HEK293 (cell line): ENCODE data around the gene ANKRD13D.

ENCODE experiments used
- CTCF ChIA-PET: fragments of 350-600 bp; formaldehyde crosslinking; extraction: SDS; loops from one replicate; lab custom pipeline; 2021; ENCODE audit warnings: antibody characterized with exemption; lab: Yijun Ruan, JAX
- POLR2A ChIA-PET: fragments of 300-600 bp; formaldehyde crosslinking; extraction: SDS; loops from one replicate; lab custom pipeline; 2020; ENCODE audit warnings: antibody characterized with exemption, inconsistent platforms; lab: Yijun Ruan, JAX
- H3K27ac ChIP-seq: fragments of 200-500 bp; sonication (Bioruptor generic); 2 replicates; pipeline ENCODE4 v1.5.1; 2014; ENCODE audit warnings: low read depth, low read length, control low read depth, inconsistent platforms; ENCODE audit errors: extremely low read depth
- H3K36me3 ChIP-seq, 2 experiments: fragments of 200-500 bp in 1 of 2; sonication (Bioruptor generic) in 1 of 2; 1 replicate in 1 of 2; 2 replicates in 1 of 2; pipeline ENCODE4 v1.5.1; 2014 to 2017; ENCODE audit warnings: inconsistent platforms in 2 of 2, low read length in 2 of 2; ENCODE audit not compliant: control insufficient read depth in 2 of 2, insufficient read depth in 1 of 2
- H3K4me1 ChIP-seq: fragments of 200-500 bp; sonication (Bioruptor generic); 2 replicates; pipeline ENCODE4 v1.5.1; 2014; ENCODE audit warnings: mild to moderate bottlenecking, low read length, inconsistent platforms; ENCODE audit not compliant: control insufficient read depth, insufficient read depth
- H3K4me3 ChIP-seq: 2 replicates; pipeline ENCODE4 v1.5.1; 2011; ENCODE audit warnings: low read depth, mild to moderate bottlenecking, control low read depth, low read length, moderate library complexity
- H3K9me3 ChIP-seq: fragments of 200-500 bp; sonication (Bioruptor generic); 2 replicates; pipeline ENCODE4 v1.5.1; 2014; ENCODE audit warnings: low read depth, low read length, inconsistent platforms; ENCODE audit not compliant: control insufficient read depth, insufficient read depth
- MEIS1 ChIP-seq: sonication (generic); formaldehyde crosslinking; IDR thresholded peaks from 2 replicates; pipeline ENCODE4 v1.8.1; 2022; ENCODE audit warnings: missing genetic modification reagents, mild to moderate bottlenecking, borderline replicate concordance
- PRDM10 ChIP-seq: fragments of 450-650 bp; formaldehyde crosslinking; IDR thresholded peaks from 2 replicates; pipeline ENCODE4 v1.5.1; 2016; ENCODE audit warnings: missing biosample characterization, missing genetic modification characterization
- SP7 ChIP-seq: fragments of 450-650 bp; formaldehyde crosslinking; IDR thresholded peaks from 2 replicates; pipeline ENCODE4 v1.5.1; 2016; ENCODE audit warnings: missing biosample characterization, missing genetic modification characterization
- ZBTB1 ChIP-seq: fragments of 450-650 bp; formaldehyde crosslinking; IDR thresholded peaks from 2 replicates; pipeline ENCODE4 v1.5.1; 2016; ENCODE audit warnings: missing biosample characterization, missing genetic modification characterization
- ZBTB44 ChIP-seq: fragments of 450-650 bp; IDR thresholded peaks from 2 replicates; pipeline ENCODE4 v1.5.1; 2018; ENCODE audit warnings: missing biosample characterization, mild to moderate bottlenecking, missing genetic modification characterization
- ZIC2 ChIP-seq: fragments of 450-650 bp; formaldehyde crosslinking; IDR thresholded peaks from 2 replicates; pipeline ENCODE4 v1.5.1; 2016; ENCODE audit warnings: missing biosample characterization, missing genetic modification characterization
- ZNF23 ChIP-seq: fragments of 450-650 bp; formaldehyde crosslinking; IDR thresholded peaks from 2 replicates; pipeline ENCODE4 v1.5.1; 2016; ENCODE audit warnings: missing biosample characterization, missing genetic modification characterization, borderline replicate concordance
- ZNF280D ChIP-seq: fragments of 450-650 bp; formaldehyde crosslinking; IDR thresholded peaks from 2 replicates; pipeline ENCODE4 v1.5.1; 2016; ENCODE audit warnings: missing biosample characterization, missing genetic modification characterization
- ZNF292 ChIP-seq: fragments of 450-650 bp; formaldehyde crosslinking; IDR thresholded peaks from 2 replicates; pipeline ENCODE4 v1.5.1; 2016; ENCODE audit warnings: low read depth, missing biosample characterization, missing genetic modification characterization, borderline replicate concordance
- ZNF416 ChIP-seq: fragments of 450-650 bp; formaldehyde crosslinking; IDR thresholded peaks from 2 replicates; pipeline ENCODE4 v1.5.1; 2016; ENCODE audit warnings: missing biosample characterization, missing genetic modification characterization
- ZNF449 ChIP-seq: fragments of 450-650 bp; formaldehyde crosslinking; IDR thresholded peaks from 2 replicates; pipeline ENCODE4 v1.5.1; 2017; ENCODE audit warnings: missing biosample characterization, mild to moderate bottlenecking, missing genetic modification characterization, moderate library complexity
- ZNF513 ChIP-seq: fragments of 450-650 bp; IDR thresholded peaks from 2 replicates; pipeline ENCODE4 v1.5.1; 2018; ENCODE audit warnings: missing biosample characterization, missing genetic modification characterization
- ZNF530 ChIP-seq: fragments of 450-650 bp; formaldehyde crosslinking; IDR thresholded peaks from 2 replicates; pipeline ENCODE4 v1.5.1; 2016; ENCODE audit warnings: low read depth, missing biosample characterization, missing genetic modification characterization
- ZNF600 ChIP-seq: fragments of 450-650 bp; formaldehyde crosslinking; IDR thresholded peaks from 2 replicates; pipeline ENCODE4 v1.5.1; 2016; ENCODE audit warnings: missing biosample characterization, missing genetic modification characterization
- ZSCAN5A ChIP-seq: fragments of 450-650 bp; formaldehyde crosslinking; IDR thresholded peaks from 2 replicates; pipeline ENCODE4 v1.5.1; 2016; ENCODE audit warnings: missing biosample characterization, missing genetic modification characterization

ANKRD13D gene

GRCh38 chr11:67271541-67272284, 17.4 kb upstream of the ANKRD13D start:
- Histone ChIP-seq H3K4me3 (no peak overlapping the region), H3K36me3 (peaks cover 0 to 62% of the 10 kb centered on the region in 2 experiments; a peak in 1 of 3 replicates)
- TF ChIP-seq ZIC2 (tag by site-specific recombination) (peak; percentile 55), SP7 (peak; percentile 47; the same call in 1 of the 2 replicates), ZNF280D (no peak), ZNF600 (tag by site-specific recombination) (peak; percentile 69; the same call in 1 of the 2 replicates), ZNF449 (tag by site-specific recombination) (peak; percentile 42; the same call in 1 of the 2 replicates), ZNF530 (tag by site-specific recombination) (no peak), PRDM10 (peak; percentile 50)
- TF ChIP-seq, all 188 proteins: peak for 5
- ChIA-PET POLR2A (interaction anchor here (1.2 kb wide), 1 partner anchor 17 kb away, joined by 3 read pairs; the partner anchor contains the start of gene ANKRD13D), CTCF (interaction anchor here (0.5 to 1.5 kb wide), 5 partner anchors 9 to 284 kb away, joined by 3 to 11 read pairs (median 4); partner anchors contain the start of gene ANKRD13D)
- Histone ChIP-seq H3K27ac (no peak overlapping the region), H3K9me3 (no peaks in the 10 kb centered on the region), H3K4me1 (no peaks in the 10 kb centered on the region)

- TF ChIP-seq ZNF513 (tag by site-specific recombination) (no peak), ZNF23 (tag by site-specific recombination) (no peak), MEIS1 (CRISPR knock-in tag) (no peak), ZBTB1 (no peak), ZSCAN5A (tag by site-specific recombination) (no peak), ZNF416 (tag by site-specific recombination) (no peak), ZBTB44 (tag by site-specific recombination) (no peak), ZNF292 (tag by site-specific recombination) (no peak)
- peaks cover 4% of the 10 kb centered on the region for H3K4me1 ChIP-seq
- no peak overlapping the region for H3K4me3 ChIP-seq
- H3K9me3 ChIP-seq, result no peaks in the 10 kb centered on the region
- peaks cover 0 to 58% of the 10 kb centered on the region in 2 experiments; a peak in 1 of 3 replicates for H3K36me3 ChIP-seq
- no peak overlapping the region for H3K27ac ChIP-seq
- ChIA-PET POLR2A (interaction anchor here (0.8 to 1.2 kb wide), 2 partner anchors 16 to 33 kb away, joined by 3 read pairs; partner anchors contain the start of gene ANKRD13D), CTCF (interaction anchor here (0.6 to 1.5 kb wide), 2 partner anchors 10 to 298 kb away, joined by 3 to 11 read pairs; no protein-coding TSS in a partner anchor)
These were observed 16.5 kb upstream of the ANKRD13D start for GRCh38 chr11:67272327-67273259.
